ENCODE measurements around the gene XIRP1. TPM values are rescaled to one million over a fixed set of nuclear protein-coding genes. Genes with fewer than 3 reads are reported as not detected.
A peak's percentile ranks its signal among the peaks of the same experiment; 100 is the strongest.

XIRP1 gene
- total and polyA plus RNA-seq, 2 donors from 2014 or later, result 0.09 TPM; not detected in 1

DNA sequence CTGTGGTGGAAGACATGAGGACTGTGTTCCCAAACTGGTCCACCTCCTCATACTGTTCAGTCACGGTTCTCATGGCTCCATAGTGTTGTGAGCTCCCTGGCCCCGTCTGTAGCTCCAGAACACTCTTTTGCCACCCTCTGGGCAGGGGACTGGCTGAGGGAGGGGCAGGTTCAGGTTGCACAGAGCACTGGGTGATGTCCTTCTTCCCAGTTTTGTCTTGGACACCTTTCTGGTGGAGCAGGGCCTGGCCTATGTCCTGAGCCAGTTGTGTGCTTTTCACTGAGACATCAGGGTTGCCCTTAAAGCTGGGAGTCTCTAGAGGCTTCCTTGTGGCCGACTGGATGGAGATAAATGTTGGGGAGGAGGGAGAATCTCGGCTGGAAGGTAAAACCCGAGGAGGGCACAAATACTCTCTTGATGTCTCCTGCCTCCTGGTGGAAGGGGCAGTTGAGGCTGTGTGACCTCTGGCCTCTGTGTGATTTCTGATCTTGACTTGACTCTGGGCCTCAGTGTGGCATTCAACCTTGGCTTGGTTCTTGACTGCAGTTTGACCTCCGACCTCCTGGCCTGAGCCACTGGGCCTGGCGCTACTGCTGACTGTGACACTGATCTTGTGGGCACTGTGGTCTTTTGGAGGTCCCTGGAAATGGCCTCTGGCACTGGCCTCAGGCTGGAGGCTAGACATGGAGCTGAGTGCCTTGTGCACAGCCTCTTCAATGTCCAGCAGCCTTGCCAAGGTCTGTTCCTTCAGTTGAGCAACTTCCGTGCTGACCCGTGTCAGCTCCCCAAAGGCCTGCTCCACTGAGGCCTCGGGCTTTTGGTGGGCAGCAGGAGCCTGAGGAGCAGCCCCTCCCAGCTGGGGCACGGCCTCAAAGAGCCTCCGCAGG, 8.1 kb downstream of the XIRP1 start:
- Histone ChIP-seq H3K4me1 (ENCODE audit: control insufficient read depth in 2 of 3, insufficient read depth in 2 of 3, low read depth in 1 of 3, low read length in 3 of 3) (peaks cover 0 to 12% (median 9%) of the 10 kb centered on the region in 3 donors), H3K36me3 (ENCODE audit: control insufficient read depth in 2 of 3, insufficient read depth in 3 of 3, low read length in 3 of 3) (no peaks in the 10 kb centered on the region), H3K27me3 (ENCODE audit: control insufficient read depth, insufficient read depth, low read length) (no peaks in the 10 kb centered on the region), H3K27ac (ENCODE audit: low read depth in 2 of 2, low read length in 2 of 2) (no peak overlapping the region), H3K9ac (ENCODE audit: low read length in 3 of 3) (no peak overlapping the region), H3K4me3 (ENCODE audit: low read length in 3 of 3) (no peak overlapping the region), H3K9me3 (ENCODE audit: control insufficient read depth in 2 of 3, insufficient read depth in 1 of 3, low read length in 3 of 3) (no peaks in the 10 kb centered on the region)
- no peak for DNase-seq
- intact Hi-C loops (cut with DNase I), result no loop called here
- FAIRE-seq, result no peak
- TF ChIP-seq, protein P1, sequence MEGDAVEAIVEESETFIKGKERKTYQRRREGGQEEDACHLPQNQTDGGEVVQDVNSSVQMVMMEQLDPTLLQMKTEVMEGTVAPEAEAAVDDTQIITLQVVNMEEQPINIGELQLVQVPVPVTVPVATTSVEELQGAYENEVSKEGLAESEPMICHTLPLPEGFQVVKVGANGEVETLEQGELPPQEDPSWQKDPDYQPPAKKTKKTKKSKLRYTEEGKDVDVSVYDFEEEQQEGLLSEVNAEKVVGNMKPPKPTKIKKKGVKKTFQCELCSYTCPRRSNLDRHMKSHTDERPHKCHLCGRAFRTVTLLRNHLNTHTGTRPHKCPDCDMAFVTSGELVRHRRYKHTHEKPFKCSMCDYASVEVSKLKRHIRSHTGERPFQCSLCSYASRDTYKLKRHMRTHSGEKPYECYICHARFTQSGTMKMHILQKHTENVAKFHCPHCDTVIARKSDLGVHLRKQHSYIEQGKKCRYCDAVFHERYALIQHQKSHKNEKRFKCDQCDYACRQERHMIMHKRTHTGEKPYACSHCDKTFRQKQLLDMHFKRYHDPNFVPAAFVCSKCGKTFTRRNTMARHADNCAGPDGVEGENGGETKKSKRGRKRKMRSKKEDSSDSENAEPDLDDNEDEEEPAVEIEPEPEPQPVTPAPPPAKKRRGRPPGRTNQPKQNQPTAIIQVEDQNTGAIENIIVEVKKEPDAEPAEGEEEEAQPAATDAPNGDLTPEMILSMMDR (IDR thresholded peaks at IDR 0.05; ENCODE audit: borderline replicate concordance, extremely low read depth, insufficient read depth), result no peak

DNA sequence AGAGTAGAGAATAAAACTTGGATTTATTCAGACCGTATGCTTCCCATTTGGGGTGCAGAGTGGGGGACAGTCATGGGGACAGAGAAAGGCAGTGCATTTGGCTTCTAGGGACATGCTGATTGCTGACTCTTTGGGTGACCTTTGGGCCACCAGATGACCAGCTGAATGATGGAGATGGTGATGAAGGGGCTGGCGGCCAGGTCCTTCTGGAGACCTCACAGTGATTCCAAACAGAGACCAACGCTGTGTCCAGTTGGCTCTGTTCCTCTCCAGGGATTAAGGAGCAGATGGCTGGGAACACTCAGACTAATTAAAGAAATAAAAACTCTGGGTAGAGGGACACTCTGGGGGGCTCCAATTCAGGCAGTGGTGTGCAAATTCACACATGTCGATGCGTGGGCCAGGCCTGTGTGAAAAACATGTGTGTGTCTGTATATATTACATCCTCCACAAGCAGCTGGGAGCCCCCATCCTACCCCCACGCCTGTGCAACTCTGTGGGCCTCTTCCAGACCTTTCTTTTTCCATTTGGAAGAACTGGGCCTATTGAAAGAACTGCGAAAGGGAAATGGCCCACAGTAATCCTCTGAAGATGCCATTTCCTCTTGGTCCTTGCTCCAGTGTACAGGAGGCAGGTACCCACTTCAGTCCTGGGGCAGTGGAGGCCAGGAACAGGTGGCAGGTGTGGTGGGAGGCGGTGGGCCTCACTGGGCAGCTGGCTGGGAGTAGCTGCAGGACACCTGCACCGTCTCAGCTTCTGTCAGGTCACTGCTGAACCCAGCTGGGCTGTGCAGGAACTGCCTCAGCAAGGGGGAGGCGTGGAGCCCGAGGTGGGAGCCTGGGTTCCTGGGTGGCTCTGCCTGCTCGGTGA, 8.9 kb downstream of the XIRP1 start:
- peak in 2 of 5 donors; percentile 10 to 36 for DNase-seq
- no peak overlapping the region for H3K27ac ChIP-seq (ENCODE audit: low read depth in 2 of 2, low read length in 2 of 2)

DNA sequence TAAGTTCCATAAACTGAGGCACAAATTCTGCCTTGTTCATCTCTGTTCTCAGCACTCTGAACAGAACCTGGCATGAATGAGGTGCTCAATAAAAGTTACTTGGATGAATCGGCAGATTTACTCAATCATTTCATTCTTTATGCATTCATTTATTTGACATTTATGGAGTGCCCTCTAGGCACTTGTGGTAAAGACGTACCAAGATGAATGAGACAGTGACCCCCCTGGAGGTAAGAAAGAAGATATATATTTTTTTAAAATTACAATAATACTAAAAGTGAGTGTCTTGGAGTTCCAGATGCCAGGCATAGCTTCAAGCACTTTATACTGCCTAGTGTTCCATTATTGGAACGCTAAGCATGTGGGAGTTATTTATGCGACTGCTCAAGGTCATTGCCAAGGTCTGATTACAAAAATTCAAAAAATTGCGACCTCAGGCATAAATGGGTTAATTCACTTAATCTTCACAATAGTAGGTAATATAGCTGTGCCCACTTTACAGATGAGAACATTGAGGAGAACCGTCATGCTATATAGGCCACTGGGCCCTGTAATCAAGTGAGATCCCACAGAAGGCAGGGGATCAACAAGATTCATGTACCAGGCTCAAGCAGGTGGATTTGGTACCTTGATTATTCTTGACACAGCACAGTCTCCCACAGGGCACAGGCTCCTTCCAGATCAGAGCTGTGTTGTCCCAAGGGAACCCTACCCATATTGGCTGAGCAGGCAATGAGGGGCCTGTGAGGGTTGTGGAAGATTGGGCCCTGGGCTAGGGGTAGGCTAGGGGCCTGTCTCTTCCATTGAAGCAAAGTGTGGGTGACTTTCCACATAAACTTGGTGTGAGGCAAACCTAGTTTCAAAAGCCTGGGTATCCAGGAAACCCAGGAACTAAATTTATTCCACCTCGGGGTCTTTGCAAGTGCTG, 10.7 kb downstream of the XIRP1 start:
- TF ChIP-seq, protein P1 (IDR thresholded peaks at IDR 0.05; ENCODE audit: borderline replicate concordance, extremely low read depth, insufficient read depth), result no peak
- H3K27ac ChIP-seq (ENCODE audit: low read depth in 2 of 2, low read length in 2 of 2), result peak overlapping the region; percentile 10 to 72

More for the DNA sequence above, 8.9 kb downstream of the XIRP1 start:
- Histone ChIP-seq H3K9ac (ENCODE audit: low read length in 3 of 3) (no peak overlapping the region), H3K4me1 (ENCODE audit: control insufficient read depth in 2 of 3, insufficient read depth in 2 of 3, low read depth in 1 of 3, low read length in 3 of 3) (peaks cover 5 to 17% (median 12%) of the 10 kb centered on the region in 3 donors), H3K4me3 (ENCODE audit: low read length in 3 of 3) (no peak overlapping the region), H3K36me3 (ENCODE audit: control insufficient read depth in 2 of 3, insufficient read depth in 3 of 3, low read length in 3 of 3) (no peaks in the 10 kb centered on the region), H3K9me3 (ENCODE audit: control insufficient read depth in 2 of 3, insufficient read depth in 1 of 3, low read length in 3 of 3) (no peaks in the 10 kb centered on the region), H3K27me3 (ENCODE audit: control insufficient read depth, insufficient read depth, low read length) (no peaks in the 10 kb centered on the region)
- no peak for FAIRE-seq
- TF ChIP-seq, protein P1 (IDR thresholded peaks at IDR 0.05; ENCODE audit: borderline replicate concordance, extremely low read depth, insufficient read depth), result no peak
- intact Hi-C loops (cut with DNase I), result no loop called here

More for the DNA sequence above, 10.7 kb downstream of the XIRP1 start:
- no peak for FAIRE-seq
- intact Hi-C loops (cut with DNase I), result no loop called here
- Histone ChIP-seq H3K27me3 (ENCODE audit: control insufficient read depth, insufficient read depth, low read length) (no peaks in the 10 kb centered on the region), H3K36me3 (ENCODE audit: control insufficient read depth in 2 of 3, insufficient read depth in 3 of 3, low read length in 3 of 3) (no peaks in the 10 kb centered on the region), H3K4me1 (ENCODE audit: control insufficient read depth in 2 of 3, insufficient read depth in 2 of 3, low read depth in 1 of 3, low read length in 3 of 3) (peaks cover 12 to 24% (median 22%) of the 10 kb centered on the region in 3 donors), H3K9me3 (ENCODE audit: control insufficient read depth in 2 of 3, insufficient read depth in 1 of 3, low read length in 3 of 3) (no peaks in the 10 kb centered on the region), H3K9ac (ENCODE audit: low read length in 3 of 3) (peak overlapping the region in 2 of 3 donors; percentile 2 to 49), H3K4me3 (ENCODE audit: low read length in 3 of 3) (peak overlapping the region in 2 of 3 donors; percentile 35 to 42)
- no peak for DNase-seq

Measured in kidney (tissue), 14 donors.